HG03280 (cell line): ENCODE data around the gene BCAS4.
"Not testable (repeated sequence)": the region's sequence is repeated elsewhere in the genome, so short reads cannot be mapped to it uniquely, and the experiment has no call there.

Source experiments
- ATAC-seq: cut with Tn5 transposase; IDR thresholded peaks from one replicate; pipeline ENCODE4 v1.9.1; 2021; ENCODE audit warnings: mild to moderate bottlenecking, moderate library complexity; ENCODE audit not compliant: unreplicated experiment

BCAS4 gene

DNA sequence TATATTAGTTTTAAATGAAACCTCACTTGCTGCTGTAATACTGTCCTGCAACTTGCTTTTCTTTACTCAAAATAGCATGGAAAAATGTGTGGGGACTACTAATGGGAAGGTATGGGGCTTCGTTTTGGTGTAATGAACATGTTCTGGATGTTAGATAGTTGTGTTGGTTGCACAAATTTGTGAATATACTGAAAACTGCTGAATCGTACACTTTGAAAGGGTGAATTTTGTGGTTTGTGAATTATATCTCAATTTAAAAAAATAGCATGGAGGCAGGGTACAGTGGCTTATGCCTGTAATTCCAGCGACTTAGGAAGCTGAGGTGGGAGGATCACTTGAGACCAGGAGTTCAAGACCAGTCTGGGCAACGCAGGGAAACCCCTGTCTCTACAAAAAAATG is 2.3 kb downstream of the BCAS4 start:
- ATAC-seq: no peak

GRCh38 chr20:50798650-50799049 is 3.8 kb downstream of the BCAS4 start:
- ATAC-seq: no peak

DNA sequence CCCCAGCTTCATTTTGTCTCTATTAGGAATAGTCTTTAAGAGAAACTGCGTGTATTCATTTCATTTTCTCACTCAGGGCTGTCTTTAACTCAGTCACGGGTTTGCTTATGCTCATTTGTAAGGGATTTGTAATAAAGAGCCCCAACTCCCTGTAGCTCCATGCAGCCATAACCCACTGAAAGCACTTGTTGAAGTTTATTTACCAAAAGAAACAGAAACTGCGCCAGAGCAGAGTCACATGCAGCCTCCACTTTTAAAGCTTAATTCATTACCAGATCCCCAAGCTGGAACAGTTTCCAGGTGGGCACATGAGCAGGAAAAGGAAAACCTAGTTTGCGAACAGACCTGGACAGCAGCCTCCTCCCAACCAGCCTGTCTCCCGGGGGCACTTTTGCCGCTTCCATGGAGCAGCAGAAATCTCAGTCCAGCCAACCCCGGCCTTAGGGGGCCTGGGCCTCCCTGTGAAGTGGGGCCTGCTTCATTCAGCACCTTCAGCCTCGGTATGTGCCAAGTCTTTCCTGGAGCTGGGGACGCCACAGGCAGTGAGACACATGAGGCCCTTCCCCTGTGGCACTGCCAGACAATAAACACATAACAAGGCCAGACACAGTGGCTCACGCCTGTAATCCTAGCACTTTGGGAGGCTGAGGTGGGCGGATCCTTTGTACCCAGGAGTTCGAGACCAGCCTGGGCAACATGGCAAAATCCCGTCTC is 4.5 kb downstream of the BCAS4 start:
- no peak for ATAC-seq

- ATAC-seq: no peak
Measured at GRCh38 chr20:50799890-50800550, 5.2 kb downstream of the BCAS4 start.

DNA sequence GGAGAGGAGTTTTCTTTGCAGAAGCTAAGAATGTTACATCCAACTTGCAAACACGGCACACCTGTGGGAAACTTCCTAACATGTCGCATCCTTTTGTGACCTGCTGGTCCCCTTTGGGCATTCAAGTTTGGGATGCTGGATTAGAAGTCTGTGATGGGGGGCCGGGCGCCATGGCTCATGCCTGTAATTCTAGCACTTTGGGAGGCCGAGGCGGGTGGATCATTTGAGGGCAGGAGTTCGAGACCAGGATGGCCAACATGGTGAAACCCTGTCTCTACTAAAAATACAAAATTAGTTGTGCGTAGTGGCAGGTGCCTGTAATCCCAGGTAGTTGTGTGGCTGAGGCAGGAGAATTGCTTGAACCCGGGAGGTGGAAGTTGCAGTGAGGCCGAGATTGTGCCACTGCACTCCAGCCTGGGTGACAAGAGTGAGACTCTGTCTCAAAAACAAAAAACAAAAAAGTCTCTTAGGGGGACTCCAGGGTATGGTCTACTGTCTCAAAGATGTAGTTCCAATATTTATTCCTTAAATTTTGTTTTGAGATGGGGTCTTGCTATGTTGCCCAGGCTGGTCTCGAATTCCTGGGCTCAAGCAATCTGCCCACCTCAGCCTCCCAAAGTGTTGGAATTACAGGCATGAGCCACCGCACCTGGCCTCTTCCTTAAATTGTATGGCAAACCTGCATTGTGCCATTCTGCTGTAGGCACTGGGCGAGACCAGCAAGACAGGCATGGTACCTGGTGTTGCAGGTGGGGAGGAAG is 6.3 kb downstream of the BCAS4 start:
- ATAC-seq: not testable (repeated sequence)

DNA sequence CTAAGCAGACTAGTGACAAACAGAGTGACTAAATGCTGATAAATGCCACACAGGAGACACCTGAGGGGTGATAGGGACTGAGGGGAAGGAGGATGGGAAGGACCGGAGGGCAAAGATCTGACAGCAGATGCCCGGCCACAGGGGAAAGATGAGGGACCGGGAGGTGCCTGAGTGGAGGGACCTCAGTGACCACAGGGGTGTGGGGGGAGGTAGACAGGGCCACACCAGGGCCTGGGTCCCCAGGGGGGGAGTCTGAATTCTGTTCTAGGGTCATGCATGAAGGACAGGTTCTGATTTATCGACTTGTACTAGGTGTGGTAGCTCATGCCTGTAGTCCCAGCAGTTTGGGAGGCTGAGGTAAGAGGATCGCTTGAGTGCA is 6.9 kb downstream of the BCAS4 start:
- ATAC-seq: no peak

DNA sequence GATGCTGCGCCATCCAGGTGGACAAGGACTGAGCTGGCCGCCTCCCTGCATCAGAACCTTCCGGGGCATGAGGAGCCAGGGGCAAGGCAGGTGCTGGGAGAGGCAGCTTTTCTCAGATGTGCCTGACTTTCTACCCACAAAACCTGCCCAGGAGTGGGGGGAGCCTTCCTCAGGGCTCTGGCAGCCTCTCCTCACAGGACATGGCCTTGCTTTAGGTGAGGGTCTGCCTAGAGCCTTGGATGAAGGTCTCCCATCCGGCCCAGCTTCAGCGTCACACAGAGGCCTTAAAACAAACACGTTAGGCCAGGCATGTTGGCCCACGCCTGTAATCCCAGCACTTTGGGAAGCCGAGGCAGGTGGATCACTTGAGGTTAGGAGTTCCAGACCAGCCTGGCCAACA is 7.4 kb downstream of the BCAS4 start:
- no peak for ATAC-seq

- ATAC-seq: no peak
Measured at GRCh38 chr20:50804437-50805348, 9.8 kb downstream of the BCAS4 start.

- ATAC-seq: no peak
Measured at GRCh38 chr20:50805349-50805684, 10.5 kb downstream of the BCAS4 start.

- ATAC-seq: no peak
Measured at GRCh38 chr20:50806126-50806768, 11.4 kb downstream of the BCAS4 start.

GRCh38 chr20:50810063-50810462 is 15.2 kb downstream of the BCAS4 start:
- ATAC-seq: no peak

GRCh38 chr20:50810842-50811241 is 16.0 kb downstream of the BCAS4 start:
- ATAC-seq: no peak

- no peak for ATAC-seq
Measured at GRCh38 chr20:50813101-50813643, 18.3 kb downstream of the BCAS4 start.

- no peak for ATAC-seq
Measured at GRCh38 chr20:50813801-50814200, 18.9 kb downstream of the BCAS4 start.

- no peak for ATAC-seq
Measured at GRCh38 chr20:50814438-50815161, 19.7 kb downstream of the BCAS4 start.

DNA sequence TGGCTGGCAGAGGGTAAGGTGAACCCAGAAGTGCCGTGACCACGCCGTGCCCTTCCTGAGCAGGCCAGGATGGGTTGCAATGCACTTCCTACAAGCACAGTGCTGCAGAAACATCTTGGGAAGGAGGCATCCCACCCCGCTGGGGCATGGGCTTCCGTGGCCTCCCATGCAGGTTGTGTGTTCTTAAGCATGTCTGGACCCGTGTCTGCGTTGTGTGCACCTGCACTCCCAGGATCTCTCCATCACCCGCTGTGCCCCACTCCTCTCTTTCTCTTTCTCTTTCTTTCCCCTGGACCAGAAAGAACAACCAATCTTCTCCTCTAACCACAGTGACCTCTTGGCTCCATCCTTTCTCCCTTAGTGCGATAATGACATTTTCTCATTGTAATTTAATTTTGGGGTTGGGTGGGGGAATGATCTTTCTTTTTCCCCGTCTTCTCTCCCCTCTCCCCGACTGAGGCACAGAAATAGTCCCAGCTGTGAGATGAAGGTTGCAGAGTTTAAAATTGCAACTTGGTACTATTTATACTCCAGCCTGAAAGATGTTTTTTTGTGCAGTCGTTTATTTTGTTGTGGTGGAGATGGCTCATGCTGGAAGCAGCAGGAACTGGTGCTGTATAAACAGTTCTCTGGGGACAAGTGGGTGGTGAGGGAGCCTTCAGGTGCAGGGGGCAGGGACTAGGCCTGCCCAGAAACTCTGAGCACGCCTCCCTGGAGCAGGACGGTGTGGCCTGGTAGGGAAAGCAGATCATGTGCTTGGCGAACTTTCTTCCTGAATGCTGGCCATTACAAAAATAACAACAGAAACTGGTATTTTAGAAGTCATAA is 20.5 kb downstream of the BCAS4 start:
- peak; percentile 27 for ATAC-seq

- no peak for ATAC-seq
Measured at GRCh38 chr20:50817776-50818172, 22.9 kb downstream of the BCAS4 start.

DNA sequence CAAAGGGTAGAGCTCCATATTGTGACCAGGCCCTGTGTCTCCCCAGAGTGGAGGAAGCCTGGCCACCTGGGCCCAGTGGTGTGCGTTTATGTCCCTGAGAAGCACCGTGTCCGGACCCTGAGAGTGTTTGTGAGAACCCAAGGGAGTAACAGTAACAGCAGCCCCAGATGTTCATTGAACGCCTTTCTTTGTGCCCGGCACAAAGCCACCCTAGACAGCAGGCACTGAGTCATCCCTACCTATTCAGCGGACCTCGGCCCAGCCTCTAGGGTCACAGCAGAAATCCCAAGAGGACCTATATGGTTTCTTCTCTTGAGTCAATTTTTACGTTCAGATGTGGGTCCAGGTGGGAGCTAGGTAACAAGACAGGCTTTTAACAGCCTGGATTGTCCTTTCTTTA is 24.5 kb downstream of the BCAS4 start:
- ATAC-seq: no peak
